HG03469 (cell line): ENCODE results near the gene FXYD6.

ENCODE experiments used
- ATAC-seq: cut with Tn5 transposase; IDR thresholded peaks from one replicate; pipeline ENCODE4 v1.9.1; 2021; ENCODE audit warnings: mild to moderate bottlenecking, moderate library complexity, moderate number of reproducible peaks; ENCODE audit not compliant: unreplicated experiment

The FXYD6 gene

GRCh38 chr11:117796456-117796871 is 80.0 kb downstream of the FXYD6 start:
- ATAC-seq, result no peak

GRCh38 chr11:117795638-117796455 is 80.6 kb downstream of the FXYD6 start:
- ATAC-seq, result no peak

- no peak for ATAC-seq
These were observed 81.5 kb downstream of the FXYD6 start for GRCh38 chr11:117794772-117795629.

GRCh38 chr11:117794135-117794534 is 82.3 kb downstream of the FXYD6 start:
- no peak for ATAC-seq

- no peak for ATAC-seq
These were observed 82.9 kb downstream of the FXYD6 start for GRCh38 chr11:117793583-117793982.

- ATAC-seq, result no peak
These were observed 83.5 kb downstream of the FXYD6 start for GRCh38 chr11:117792992-117793391.

GRCh38 chr11:117792241-117792640 is 84.2 kb downstream of the FXYD6 start:
- ATAC-seq, result no peak

GRCh38 chr11:117790279-117790678 is 86.2 kb downstream of the FXYD6 start:
- no peak for ATAC-seq

GRCh38 chr11:117789241-117789640 is 87.2 kb downstream of the FXYD6 start:
- no peak for ATAC-seq
